GM23338 (cell line): Measurements from ENCODE around the gene C6. TPM values are rescaled to one million over a fixed set of nuclear protein-coding genes. Genes with fewer than 3 reads are reported as not detected.

Experiments used
- ATAC-seq: fragments of 200-7000 bp; cut with Tn5 transposase; 3 replicates; pipeline ENCODE4 v1.9.1; 2020
- DNase-seq: peaks from one replicate; pipeline ENCODE4 v3.0.0-alpha.2; 2015; ENCODE audit warnings: low spot score
- H2AFZ ChIP-seq: fragments of 200-600 bp; sonication (generic); 2 replicates; pipeline ENCODE4 v1.8.0; 2016; ENCODE audit warnings: antibody characterized with exemption, mild to moderate bottlenecking, moderate library complexity
- H3F3A ChIP-seq: fragments of 200-600 bp; sonication (generic); replicated peaks from 2 replicates; pipeline ENCODE4 v1.8.0; 2017; ENCODE audit warnings: antibody characterized with exemption, mixed run types, low read depth
- H3K27ac ChIP-seq: fragments of 200-600 bp; sonication (generic); 2 replicates; pipeline ENCODE4 v1.6.1; 2016; ENCODE audit warnings: low read depth
- H3K27me3 ChIP-seq: fragments of 200-600 bp; sonication (generic); 2 replicates; pipeline ENCODE4 v1.8.0; 2016; ENCODE audit warnings: mild to moderate bottlenecking, mixed run types, moderate library complexity; ENCODE audit not compliant: insufficient read depth
- H3K36me3 ChIP-seq: fragments of 200-600 bp; sonication (generic); 2 replicates; pipeline ENCODE4 v1.8.0; 2016; ENCODE audit warnings: mild to moderate bottlenecking; ENCODE audit not compliant: insufficient read depth
- H3K4me1 ChIP-seq: fragments of 200-600 bp; sonication (generic); 2 replicates; pipeline ENCODE4 v1.8.0; 2016; ENCODE audit warnings: mild to moderate bottlenecking, moderate library complexity; ENCODE audit not compliant: insufficient read depth
- H3K4me2 ChIP-seq: fragments of 200-600 bp; sonication (generic); 2 replicates; pipeline ENCODE4 v1.7.1; 2017; ENCODE audit warnings: mixed run types
- H3K4me3 ChIP-seq: fragments of 200-600 bp; sonication (generic); 2 replicates; pipeline ENCODE4 v1.6.1; 2016; ENCODE audit warnings: mixed run types
- H3K79me2 ChIP-seq: fragments of 200-600 bp; sonication (generic); replicated peaks from 2 replicates; pipeline ENCODE4 v1.8.0; 2017; ENCODE audit warnings: mild to moderate bottlenecking; ENCODE audit not compliant: insufficient read depth
- H3K9me2 ChIP-seq: fragments of 200-600 bp; sonication (generic); 2 replicates; pipeline ENCODE4 v1.8.0; 2017; ENCODE audit not compliant: insufficient read depth
- H4K20me1 ChIP-seq: fragments of 200-600 bp; sonication (generic); replicated peaks from 2 replicates; pipeline ENCODE4 v1.8.0; 2017; ENCODE audit warnings: mild to moderate bottlenecking; ENCODE audit not compliant: insufficient read depth
- H3K27ac Mint-ChIP-seq: 2 replicates; pipeline ENCODE4 v1.8.0; 2020; ENCODE audit warnings: inconsistent platforms, mild to moderate bottlenecking, moderate library complexity, mixed read lengths
- H3K27me3 Mint-ChIP-seq: 3 replicates; pipeline ENCODE4 v1.8.0; 2022; ENCODE audit warnings: low read depth, mild to moderate bottlenecking, moderate library complexity, mixed read lengths, inconsistent platforms; ENCODE audit not compliant: insufficient read depth, poor library complexity
- H3K36me3 Mint-ChIP-seq: 3 replicates; pipeline ENCODE4 v1.8.0; 2021; ENCODE audit warnings: low read depth, mild to moderate bottlenecking, inconsistent platforms, moderate library complexity, mixed read lengths
- H3K4me1 Mint-ChIP-seq: 3 replicates; pipeline ENCODE4 v1.8.0; 2020; ENCODE audit warnings: mild to moderate bottlenecking, inconsistent platforms, mixed read lengths
- H3K4me3 Mint-ChIP-seq: 3 replicates; pipeline ENCODE4 v1.8.0; 2021; ENCODE audit warnings: moderate library complexity, mild to moderate bottlenecking, inconsistent platforms, mixed read lengths
- H3K9me3 Mint-ChIP-seq: 3 replicates; pipeline ENCODE4 v1.8.0; 2020; ENCODE audit warnings: moderate library complexity, mild to moderate bottlenecking, inconsistent platforms, mixed read lengths
- CTCF ChIP-seq, 2 experiments: fragments of 200-600 bp in 1 of 2; sonication (generic) in 1 of 2; conservative IDR thresholded peaks; 2 replicates each; pipeline versions ENCODE4 v1.5.1 to v1.6.1; 2016 to 2017; ENCODE audit warnings: antibody characterized with exemption in 2 of 2, low read depth in 2 of 2, mild to moderate bottlenecking in 2 of 2, moderate library complexity in 1 of 2
- EZH2phosphoT487 ChIP-seq: fragments of 200-600 bp; sonication (generic); IDR thresholded peaks from one replicate; pipeline ENCODE4 v1.8.1; 2018; ENCODE audit warnings: antibody characterized with exemption; ENCODE audit not compliant: unreplicated experiment
- JUNB ChIP-seq: IDR thresholded peaks from one replicate; pipeline ENCODE4 v1.6.1; 2016; ENCODE audit warnings: antibody characterized with exemption; ENCODE audit not compliant: unreplicated experiment
- NANOG ChIP-seq: IDR thresholded peaks from 2 replicates; pipeline ENCODE4 v1.6.1; 2016; ENCODE audit warnings: antibody characterized with exemption, borderline replicate concordance
- POLR2AphosphoS5 ChIP-seq: IDR thresholded peaks from 2 replicates; pipeline ENCODE4 v1.6.1; 2016; ENCODE audit warnings: antibody characterized with exemption, low read depth
- REST ChIP-seq: IDR thresholded peaks from one replicate; pipeline ENCODE4 v1.6.1; 2018; ENCODE audit warnings: antibody characterized with exemption; ENCODE audit not compliant: unreplicated experiment
- STAT1 ChIP-seq: IDR thresholded peaks from one replicate; pipeline ENCODE4 v1.6.1; 2016; ENCODE audit warnings: antibody characterized with exemption; ENCODE audit not compliant: unreplicated experiment
- polyA plus RNA-seq: library from polyadenylated mRNA; unstranded; fragments of >200 nt; fragmentation: Nextera tagmentation; extraction: Ambion mirVana; gene quantifications from 2 replicates; pipeline ENCODE4 v1.2.1, GENCODE V29; 2016
- total RNA-seq: library from RNA; depleted of rRNA; stranded (reverse); fragments of >200 nt; shearing (Covaris generic); gene quantifications from 2 replicates; pipeline ENCODE4 v1.2.3, GENCODE V29; 2014

Gene C6
- total and polyA plus RNA-seq, 2 experiments from 2014 or later = not detected

- TF ChIP-seq CTCF (conservative IDR thresholded peaks at IDR 0.05; ENCODE audit: low read depth in 2 of 2) (no peak), REST (no peak), JUNB (no peak)
Measured at GRCh38 chr5:41102341-41102740, 111.0 kb downstream of the C6 start (continued).

GRCh38 chr5:41097642-41098041 lies 115.7 kb downstream of the C6 start:
- Mint-ChIP-seq H3K36me3 (no peaks in the 10 kb centered on the region), H3K9me3 (no peaks in the 10 kb centered on the region), H3K27ac (no peak overlapping the region), H3K27me3 (peaks cover 2% of the 10 kb centered on the region), H3K4me3 (no peak overlapping the region), H3K4me1 (no peaks in the 10 kb centered on the region)
- H3K79me2 ChIP-seq = no peaks in the 10 kb centered on the region
- no peaks in the 10 kb centered on the region for H3K4me1 ChIP-seq
- no peaks in the 10 kb centered on the region for H3F3A ChIP-seq
- no peak overlapping the region for H3K4me2 ChIP-seq
- no peak overlapping the region for H2AFZ ChIP-seq
- H3K9me2 ChIP-seq = no peaks in the 10 kb centered on the region
- ATAC-seq (no peak), DNase-seq (no peak)
- H3K36me3 ChIP-seq = no peaks in the 10 kb centered on the region
- no peak overlapping the region for H3K4me3 ChIP-seq
- H3K27me3 ChIP-seq = no peaks in the 10 kb centered on the region
- no peak overlapping the region for H3K27ac ChIP-seq
- TF ChIP-seq STAT1 (no peak), EZH2phosphoT487 (no peak), NANOG (no peak), POLR2AphosphoS5 (no peak), REST (no peak), CTCF (conservative IDR thresholded peaks at IDR 0.05; ENCODE audit: low read depth in 2 of 2) (no peak)
- H4K20me1 ChIP-seq = no peaks in the 10 kb centered on the region
